Measurements from ENCODE around the gene FCGBP.
"Not testable (repeated sequence)": the region's sequence is repeated elsewhere in the genome, so short reads cannot be mapped to it uniquely, and the experiment has no call there.

The FCGBP gene

GRCh38 chr19:39967561-39967960, 33.1 kb upstream of the FCGBP start:
- Histone ChIP-seq H3K27me3 (replicated peaks; ENCODE audit: control insufficient read depth, insufficient read depth, low read length) (no peaks in the 10 kb centered on the region), H3K36me3 (ENCODE audit: control insufficient read depth, insufficient read depth, low read length) (no peaks in the 10 kb centered on the region; the same call in 1 of the 2 replicates), H3K4me3 (replicated peaks; ENCODE audit: low read depth, low read length) (no peak overlapping the region)
- TF ChIP-seq CTCF (IDR thresholded peaks at IDR 0.05; ENCODE audit: insufficient read depth, low read length, poor library complexity, severe bottlenecking), result no peak
- no peak for DNase-seq (ENCODE audit: extremely low read depth, insufficient read length)

- no peak for DNase-seq (ENCODE audit: extremely low read depth, insufficient read length)
- Histone ChIP-seq H3K36me3 (ENCODE audit: control insufficient read depth, insufficient read depth, low read length) (no peaks in the 10 kb centered on the region), H3K27me3 (replicated peaks; ENCODE audit: control insufficient read depth, insufficient read depth, low read length) (no peaks in the 10 kb centered on the region), H3K4me3 (replicated peaks; ENCODE audit: low read depth, low read length) (no peak overlapping the region)
- no peak for TF ChIP-seq CTCF (IDR thresholded peaks at IDR 0.05; ENCODE audit: insufficient read depth, low read length, poor library complexity, severe bottlenecking)
Measured at GRCh38 chr19:39966617-39967016, 32.2 kb upstream of the FCGBP start.

GRCh38 chr19:39963898-39964297, 29.5 kb upstream of the FCGBP start:
- H3K27me3 ChIP-seq (replicated peaks; ENCODE audit: control insufficient read depth, insufficient read depth, low read length), result no peaks in the 10 kb centered on the region
- no peak for DNase-seq (ENCODE audit: extremely low read depth, insufficient read length)
- TF ChIP-seq CTCF (IDR thresholded peaks at IDR 0.05; ENCODE audit: insufficient read depth, low read length, poor library complexity, severe bottlenecking), result no peak
- no peaks in the 10 kb centered on the region for H3K36me3 ChIP-seq (ENCODE audit: control insufficient read depth, insufficient read depth, low read length)
- no peak overlapping the region for H3K4me3 ChIP-seq (replicated peaks; ENCODE audit: low read depth, low read length)

GRCh38 chr19:39959407-39959806, 25.0 kb upstream of the FCGBP start:
- not testable (repeated sequence) for H3K27me3 ChIP-seq (replicated peaks; ENCODE audit: control insufficient read depth, insufficient read depth, low read length); H3K36me3 ChIP-seq (ENCODE audit: control insufficient read depth, insufficient read depth, low read length); H3K4me3 ChIP-seq (replicated peaks; ENCODE audit: low read depth, low read length); DNase-seq (ENCODE audit: extremely low read depth, insufficient read length)

- H3K4me3 ChIP-seq (replicated peaks; ENCODE audit: low read depth, low read length); H3K27me3 ChIP-seq (replicated peaks; ENCODE audit: control insufficient read depth, insufficient read depth, low read length); H3K36me3 ChIP-seq (ENCODE audit: control insufficient read depth, insufficient read depth, low read length); DNase-seq (ENCODE audit: extremely low read depth, insufficient read length): not testable (repeated sequence)
Measured at GRCh38 chr19:39958942-39959341, 24.5 kb upstream of the FCGBP start.

GRCh38 chr19:39957886-39958285, 23.5 kb upstream of the FCGBP start:
- not testable (repeated sequence) for DNase-seq (ENCODE audit: extremely low read depth, insufficient read length); H3K27me3 ChIP-seq (replicated peaks; ENCODE audit: control insufficient read depth, insufficient read depth, low read length); H3K4me3 ChIP-seq (replicated peaks; ENCODE audit: low read depth, low read length); H3K36me3 ChIP-seq (ENCODE audit: control insufficient read depth, insufficient read depth, low read length)

GRCh38 chr19:39953915-39954314, 19.5 kb upstream of the FCGBP start:
- no peak for DNase-seq (ENCODE audit: extremely low read depth, insufficient read length)
- no peak for TF ChIP-seq CTCF (IDR thresholded peaks at IDR 0.05; ENCODE audit: insufficient read depth, low read length, poor library complexity, severe bottlenecking)
- no peaks in the 10 kb centered on the region for H3K36me3 ChIP-seq (ENCODE audit: control insufficient read depth, insufficient read depth, low read length)
- no peaks in the 10 kb centered on the region for H3K27me3 ChIP-seq (replicated peaks; ENCODE audit: control insufficient read depth, insufficient read depth, low read length)
- no peak overlapping the region for H3K4me3 ChIP-seq (replicated peaks; ENCODE audit: low read depth, low read length)

Measured in GM06990 (cell line).